ENCODE measurements around the gene CLEC1B. TPM values are rescaled to one million over a fixed set of nuclear protein-coding genes. Genes with fewer than 3 reads are reported as not detected.
"Not testable (repeated sequence)": the region's sequence is repeated elsewhere in the genome, so short reads cannot be mapped to it uniquely, and the experiment has no call there.

The CLEC1B gene
- total RNA-seq, result not detected

GRCh38 chr12:9999016-9999415 is at the start of gene CLEC1B:
TSS of gene CLEC1B (minus strand) at chr12:9999121. CDS start at chr12:9999100, 21 bp downstream.
- Histone ChIP-seq H3K27me3 (ENCODE audit: control insufficient read depth in 3 of 3, insufficient read depth in 3 of 3, low read length in 3 of 3) (no peaks in the 10 kb centered on the region), H3K9me3 (ENCODE audit: control insufficient read depth in 3 of 3, low read length in 3 of 3) (no peaks in the 10 kb centered on the region)

GRCh38 chr12:10048526-10048925 is 49.6 kb upstream of the CLEC1B start:
- Histone ChIP-seq H3K36me3 (ENCODE audit: control insufficient read depth in 3 of 3, insufficient read depth in 3 of 3, low read length in 3 of 3) (no peaks in the 10 kb centered on the region), H3K9ac (ENCODE audit: low read depth in 1 of 3, low read length in 3 of 3) (no peak overlapping the region), H3K9me3 (ENCODE audit: control insufficient read depth in 3 of 3, low read length in 3 of 3) (peaks cover 0 to 1% (median 0%) of the 10 kb centered on the region in 3 donors), H3K4me3 (ENCODE audit: low read length in 3 of 3) (no peak overlapping the region), H3K27me3 (ENCODE audit: control insufficient read depth in 3 of 3, insufficient read depth in 3 of 3, low read length in 3 of 3) (no peaks in the 10 kb centered on the region), H3K27ac (ENCODE audit: low read depth, low read length) (no peak overlapping the region), H3K4me1 (ENCODE audit: control insufficient read depth in 3 of 3, insufficient read depth in 3 of 3, low read length in 3 of 3) (no peaks in the 10 kb centered on the region)

More at GRCh38 chr12:9999016-9999415, at the start of gene CLEC1B:
- no peaks in the 10 kb centered on the region for H3K4me1 ChIP-seq (ENCODE audit: control insufficient read depth in 3 of 3, insufficient read depth in 3 of 3, low read length in 3 of 3)
- no peak within 1 kb of the TSS for H3K27ac ChIP-seq (ENCODE audit: low read depth, low read length)
- no peak within 1 kb of the TSS for H3K9ac ChIP-seq (ENCODE audit: low read depth in 1 of 3, low read length in 3 of 3)
- H3K4me3 ChIP-seq (ENCODE audit: low read length in 3 of 3), result no peak within 1 kb of the TSS
- H3K36me3 ChIP-seq (ENCODE audit: control insufficient read depth in 3 of 3, insufficient read depth in 3 of 3, low read length in 3 of 3), result no peaks in the 10 kb centered on the region

- Histone ChIP-seq H3K9me3 (ENCODE audit: control insufficient read depth in 3 of 3, low read length in 3 of 3) (no peaks in the 10 kb centered on the region), H3K36me3 (ENCODE audit: control insufficient read depth in 3 of 3, insufficient read depth in 3 of 3, low read length in 3 of 3) (no peaks in the 10 kb centered on the region), H3K4me1 (ENCODE audit: control insufficient read depth in 3 of 3, insufficient read depth in 3 of 3, low read length in 3 of 3) (no peaks in the 10 kb centered on the region), H3K9ac (ENCODE audit: low read depth in 1 of 3, low read length in 3 of 3) (no peak overlapping the region), H3K27ac (ENCODE audit: low read depth, low read length) (no peak overlapping the region), H3K27me3 (ENCODE audit: control insufficient read depth in 3 of 3, insufficient read depth in 3 of 3, low read length in 3 of 3) (no peaks in the 10 kb centered on the region), H3K4me3 (ENCODE audit: low read length in 3 of 3) (no peak overlapping the region)
Observed at GRCh38 chr12:10042167-10042566, 43.2 kb upstream of the CLEC1B start.

GRCh38 chr12:10033783-10034545 is 35.0 kb upstream of the CLEC1B start:
- Histone ChIP-seq H3K27ac (ENCODE audit: low read depth, low read length) (no peak overlapping the region), H3K36me3 (ENCODE audit: control insufficient read depth in 3 of 3, insufficient read depth in 3 of 3, low read length in 3 of 3) (no peaks in the 10 kb centered on the region), H3K9me3 (ENCODE audit: control insufficient read depth in 3 of 3, low read length in 3 of 3) (no peaks in the 10 kb centered on the region), H3K4me3 (ENCODE audit: low read length in 3 of 3) (no peak overlapping the region), H3K27me3 (ENCODE audit: control insufficient read depth in 3 of 3, insufficient read depth in 3 of 3, low read length in 3 of 3) (no peaks in the 10 kb centered on the region), H3K4me1 (ENCODE audit: control insufficient read depth in 3 of 3, insufficient read depth in 3 of 3, low read length in 3 of 3) (no peaks in the 10 kb centered on the region), H3K9ac (ENCODE audit: low read depth in 1 of 3, low read length in 3 of 3) (no peak overlapping the region)

GRCh38 chr12:10031771-10032175 is 32.9 kb upstream of the CLEC1B start:
- Histone ChIP-seq H3K36me3 (ENCODE audit: control insufficient read depth in 3 of 3, insufficient read depth in 3 of 3, low read length in 3 of 3) (no peaks in the 10 kb centered on the region), H3K27ac (ENCODE audit: low read depth, low read length) (no peak overlapping the region), H3K4me1 (ENCODE audit: control insufficient read depth in 3 of 3, insufficient read depth in 3 of 3, low read length in 3 of 3) (no peaks in the 10 kb centered on the region), H3K9me3 (ENCODE audit: control insufficient read depth in 3 of 3, low read length in 3 of 3) (no peaks in the 10 kb centered on the region), H3K27me3 (ENCODE audit: control insufficient read depth in 3 of 3, insufficient read depth in 3 of 3, low read length in 3 of 3) (no peaks in the 10 kb centered on the region), H3K9ac (ENCODE audit: low read depth in 1 of 3, low read length in 3 of 3) (no peak overlapping the region), H3K4me3 (ENCODE audit: low read length in 3 of 3) (no peak overlapping the region)

DNA sequence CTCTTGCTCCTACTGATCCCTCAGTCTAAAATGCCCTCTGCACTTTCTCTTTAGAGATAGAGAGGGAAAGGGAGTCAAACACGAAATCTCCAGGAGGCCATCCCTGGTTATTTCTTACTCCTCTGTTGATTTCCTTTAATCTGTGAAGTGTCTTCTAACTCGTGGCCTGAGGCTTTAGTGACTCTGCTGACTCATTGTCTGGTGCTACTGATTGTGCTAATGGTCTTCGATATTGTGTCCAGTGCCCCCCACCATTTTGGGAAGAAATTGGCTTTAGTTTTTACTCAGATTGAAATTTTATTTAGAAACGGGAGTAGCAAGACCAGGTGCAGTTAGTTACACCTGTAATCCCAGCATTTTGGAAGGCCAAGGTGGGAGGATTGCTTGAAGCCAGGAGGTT is 32.4 kb upstream of the CLEC1B start:
- Histone ChIP-seq H3K36me3 (ENCODE audit: control insufficient read depth in 3 of 3, insufficient read depth in 3 of 3, low read length in 3 of 3) (no peaks in the 10 kb centered on the region), H3K27ac (ENCODE audit: low read depth, low read length) (no peak overlapping the region), H3K4me1 (ENCODE audit: control insufficient read depth in 3 of 3, insufficient read depth in 3 of 3, low read length in 3 of 3) (no peaks in the 10 kb centered on the region), H3K9ac (ENCODE audit: low read depth in 1 of 3, low read length in 3 of 3) (no peak overlapping the region), H3K27me3 (ENCODE audit: control insufficient read depth in 3 of 3, insufficient read depth in 3 of 3, low read length in 3 of 3) (no peaks in the 10 kb centered on the region), H3K4me3 (ENCODE audit: low read length in 3 of 3) (no peak overlapping the region), H3K9me3 (ENCODE audit: control insufficient read depth in 3 of 3, low read length in 3 of 3) (no peaks in the 10 kb centered on the region)

GRCh38 chr12:10030446-10030845 is 31.5 kb upstream of the CLEC1B start, which contains the start of gene CLEC9A:
TSS of gene CLEC9A (plus strand) at chr12:10030682. CDS start at chr12:10052688, 22,006 bp downstream.
- H3K36me3 ChIP-seq (ENCODE audit: control insufficient read depth in 3 of 3, insufficient read depth in 3 of 3, low read length in 3 of 3), result no peaks in the 10 kb centered on the region
- H3K9ac ChIP-seq (ENCODE audit: low read depth in 1 of 3, low read length in 3 of 3), result no peak within 1 kb of the TSS
- H3K9me3 ChIP-seq (ENCODE audit: control insufficient read depth in 3 of 3, low read length in 3 of 3), result no peaks in the 10 kb centered on the region
- H3K27me3 ChIP-seq (ENCODE audit: control insufficient read depth in 3 of 3, insufficient read depth in 3 of 3, low read length in 3 of 3), result no peaks in the 10 kb centered on the region
- no peak within 1 kb of the TSS for H3K4me3 ChIP-seq (ENCODE audit: low read length in 3 of 3)
- H3K27ac ChIP-seq (ENCODE audit: low read depth, low read length), result no peak within 1 kb of the TSS
- no peaks in the 10 kb centered on the region for H3K4me1 ChIP-seq (ENCODE audit: control insufficient read depth in 3 of 3, insufficient read depth in 3 of 3, low read length in 3 of 3)

DNA sequence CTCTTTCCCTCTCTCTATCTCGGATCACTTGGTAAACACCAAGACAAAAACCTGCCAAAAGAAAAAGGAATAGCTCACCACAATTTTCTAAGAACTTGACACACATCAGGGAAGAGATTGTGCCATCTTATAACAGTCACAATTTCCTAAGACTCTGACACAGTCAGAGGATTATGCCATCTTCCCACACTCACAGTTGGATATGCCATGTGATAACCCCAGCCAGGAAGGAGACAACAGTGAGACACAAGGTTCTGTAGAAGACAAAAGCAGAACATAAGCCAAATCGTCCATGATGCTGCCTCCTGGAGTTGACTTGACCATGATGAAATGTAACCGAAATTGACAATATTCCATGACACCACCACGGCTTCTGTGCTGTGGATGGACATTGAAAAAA is 28.8 kb upstream of the CLEC1B start:
- Histone ChIP-seq H3K36me3 (ENCODE audit: control insufficient read depth in 3 of 3, insufficient read depth in 3 of 3, low read length in 3 of 3) (no peaks in the 10 kb centered on the region), H3K9ac (ENCODE audit: low read depth in 1 of 3, low read length in 3 of 3) (no peak overlapping the region), H3K9me3 (ENCODE audit: control insufficient read depth in 3 of 3, low read length in 3 of 3) (no peaks in the 10 kb centered on the region), H3K27me3 (ENCODE audit: control insufficient read depth in 3 of 3, insufficient read depth in 3 of 3, low read length in 3 of 3) (no peaks in the 10 kb centered on the region), H3K4me3 (ENCODE audit: low read length in 3 of 3) (no peak overlapping the region), H3K27ac (ENCODE audit: low read depth, low read length) (no peak overlapping the region), H3K4me1 (ENCODE audit: control insufficient read depth in 3 of 3, insufficient read depth in 3 of 3, low read length in 3 of 3) (no peaks in the 10 kb centered on the region)

DNA sequence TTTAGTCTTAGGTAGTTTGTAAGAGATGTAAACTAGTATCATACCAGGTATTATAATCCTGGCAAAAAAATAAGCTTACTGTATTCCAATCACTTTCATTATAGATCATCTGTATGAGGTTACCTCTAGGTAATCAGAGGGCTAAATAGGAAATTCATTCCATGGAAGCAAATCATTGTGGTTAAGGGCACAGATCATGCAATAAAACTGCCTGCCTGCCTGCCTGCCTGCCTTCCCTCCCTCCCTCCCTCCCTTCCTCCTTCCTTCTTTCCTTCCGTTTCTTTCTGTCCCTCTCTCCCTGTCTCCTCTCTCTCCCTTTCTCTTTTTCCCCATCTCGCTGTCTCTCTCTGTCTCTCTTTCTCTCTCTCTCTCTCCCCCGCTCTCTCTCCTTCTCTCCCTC is 28.4 kb upstream of the CLEC1B start:
- no peak overlapping the region for H3K27ac ChIP-seq (ENCODE audit: low read depth, low read length)
- H3K27me3 ChIP-seq (ENCODE audit: control insufficient read depth in 3 of 3, insufficient read depth in 3 of 3, low read length in 3 of 3), result no peaks in the 10 kb centered on the region
- H3K4me1 ChIP-seq (ENCODE audit: control insufficient read depth in 3 of 3, insufficient read depth in 3 of 3, low read length in 3 of 3), result no peaks in the 10 kb centered on the region
- H3K9ac ChIP-seq (ENCODE audit: low read depth in 1 of 3, low read length in 3 of 3), result no peak overlapping the region
- no peaks in the 10 kb centered on the region for H3K9me3 ChIP-seq (ENCODE audit: control insufficient read depth in 3 of 3, low read length in 3 of 3)
- H3K4me3 ChIP-seq (ENCODE audit: low read length in 3 of 3), result no peak overlapping the region
- H3K36me3 ChIP-seq (ENCODE audit: control insufficient read depth in 3 of 3, insufficient read depth in 3 of 3, low read length in 3 of 3), result no peaks in the 10 kb centered on the region

GRCh38 chr12:10026666-10027065 is 27.7 kb upstream of the CLEC1B start:
- not testable (repeated sequence) for H3K4me1 ChIP-seq (ENCODE audit: control insufficient read depth in 3 of 3, insufficient read depth in 3 of 3, low read length in 3 of 3); H3K27ac ChIP-seq (ENCODE audit: low read depth, low read length); H3K4me3 ChIP-seq (ENCODE audit: low read length in 3 of 3); H3K9me3 ChIP-seq (ENCODE audit: control insufficient read depth in 3 of 3, low read length in 3 of 3); H3K36me3 ChIP-seq (ENCODE audit: control insufficient read depth in 3 of 3, insufficient read depth in 3 of 3, low read length in 3 of 3); H3K27me3 ChIP-seq (ENCODE audit: control insufficient read depth in 3 of 3, insufficient read depth in 3 of 3, low read length in 3 of 3); H3K9ac ChIP-seq (ENCODE audit: low read depth in 1 of 3, low read length in 3 of 3)
